Right lung (tissue), 5 donors: ENCODE results near the gene NBEA. TPM values are rescaled to one million over a fixed set of nuclear protein-coding genes. Genes with fewer than 3 reads are reported as not detected.

Source experiments
- DNase-seq, 2 donors: peaks; one replicate each; pipeline ENCODE4 v3.0.0-alpha.2; 2013
- polyA plus RNA-seq, 5 donors: library from polyadenylated mRNA; unstranded; fragments of 120-200 nt; gene quantifications; one replicate each; pipeline versions ENCODE4 v1.2.1 to v1.2.3, GENCODE V29; 2013; ENCODE audit warnings: inconsistent platforms in 1 of 5, low replicate concordance in 1 of 5; ENCODE audit not compliant: insufficient read length in 5 of 5, insufficient read depth in 1 of 5

Gene NBEA
- polyA plus RNA-seq, 5 donors: 7.7 to 13.5 (median 12.7) TPM

DNA sequence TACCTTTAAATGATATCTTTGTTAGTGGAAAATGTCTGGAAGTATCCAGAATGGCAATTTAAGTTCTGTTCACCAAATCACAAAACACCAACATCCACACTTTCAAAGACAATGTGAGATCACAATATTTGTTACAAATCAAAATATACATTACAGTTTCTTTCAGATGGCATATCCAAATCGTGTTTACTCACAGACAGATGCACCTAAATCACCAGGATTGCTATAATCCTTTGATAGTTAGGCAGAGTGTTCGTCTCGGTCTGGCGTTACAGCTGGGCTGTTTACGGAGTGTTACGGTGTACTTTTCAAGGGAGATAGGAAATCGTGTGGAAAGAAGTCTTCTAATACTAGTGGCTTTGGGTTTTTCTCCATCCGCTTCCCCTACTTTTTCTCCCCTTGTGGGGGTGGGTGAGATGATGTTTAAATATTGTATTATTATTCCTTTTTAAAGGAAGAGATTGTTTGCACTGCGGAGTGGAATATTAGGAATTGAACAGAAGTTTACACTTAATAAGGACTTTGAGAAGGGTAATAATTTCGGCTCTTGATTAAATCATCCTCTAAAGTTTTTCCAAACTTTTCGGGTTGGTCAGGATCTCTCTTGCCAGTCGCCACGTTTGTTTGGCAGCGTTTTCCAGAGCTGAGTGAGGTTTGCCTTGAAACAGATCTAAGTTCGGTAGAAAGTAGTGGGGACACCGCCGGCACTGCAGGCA lies 532.6 kb downstream of the NBEA start:
- DNase-seq: peak in 1 of 2 donors; percentile 23

GRCh38 chr13:35475212-35475959 lies 533.3 kb downstream of the NBEA start:
- peak in 1 of 2 donors; percentile 36 for DNase-seq

- DNase-seq: peak; percentile 49 to 60
These were observed 534.2 kb downstream of the NBEA start, which contains the start of gene MAB21L1 for GRCh38 chr13:35475960-35476943. Gene MAB21L1, minus strand, starts transcription at chr13:35476689. Its CDS starts 551 bp downstream, at chr13:35476138.

DNA sequence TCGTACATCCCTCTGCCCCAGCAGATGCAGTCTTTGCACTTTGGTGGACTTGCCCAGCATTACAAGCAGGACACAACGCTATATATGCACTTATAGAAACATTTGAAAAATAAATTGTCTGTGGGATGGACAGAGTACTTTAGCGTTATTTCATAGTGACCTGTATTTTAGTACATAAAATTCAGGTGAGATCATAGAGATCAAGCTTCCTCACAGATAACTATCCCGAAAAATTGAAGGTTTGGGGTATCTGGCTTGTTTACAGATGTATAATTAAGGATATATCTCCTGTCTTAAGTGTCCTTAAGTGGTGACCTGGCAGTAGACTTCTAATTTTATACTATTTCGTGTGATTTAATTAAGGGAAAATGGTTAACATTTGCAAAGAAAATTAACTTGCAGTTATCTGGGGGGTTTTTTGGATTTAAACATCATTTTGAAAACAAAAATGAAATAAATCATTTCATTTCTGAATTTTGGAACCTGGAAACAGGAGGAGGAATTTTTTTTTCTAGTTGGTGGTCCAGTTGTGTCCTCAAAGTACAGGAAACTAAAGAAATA lies 535.4 kb downstream of the NBEA start:
- no peak for DNase-seq

DNA sequence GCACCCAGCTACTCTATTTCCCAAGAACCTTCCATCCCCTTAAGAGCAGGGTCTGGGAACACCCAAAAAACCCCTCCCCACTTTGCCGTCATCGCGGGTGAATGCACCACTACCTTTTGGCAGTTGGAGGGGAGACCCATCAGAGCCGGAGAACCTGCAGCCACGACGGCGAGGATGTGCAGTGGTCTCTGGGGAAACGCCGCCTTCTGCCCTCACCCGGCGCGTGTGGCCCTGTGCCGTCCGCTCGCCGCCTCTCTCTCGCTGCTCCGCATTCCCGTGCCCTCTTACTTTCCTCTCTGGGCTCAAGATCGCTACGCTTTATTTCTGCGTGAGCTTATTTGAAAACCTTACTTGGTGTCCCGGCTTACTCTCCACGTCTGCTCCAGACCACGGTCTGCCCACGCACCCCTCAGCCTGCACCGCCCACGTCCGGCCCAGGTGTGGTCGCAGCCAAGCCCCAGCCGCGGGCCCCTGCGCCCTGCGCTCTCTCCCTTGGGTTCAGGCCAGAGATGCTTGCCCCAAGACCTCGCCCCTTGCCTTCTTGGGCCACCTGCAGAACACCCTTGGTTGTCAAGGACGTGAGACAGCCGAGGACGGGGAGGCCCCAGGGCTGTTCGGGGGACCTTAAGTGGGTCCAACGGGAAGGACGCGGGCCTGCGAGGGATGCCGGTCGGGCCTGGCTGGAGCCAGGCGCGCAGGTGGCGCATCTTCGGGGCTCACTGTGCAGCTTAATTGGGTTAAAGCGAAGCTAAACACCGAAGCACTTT lies 536.4 kb downstream of the NBEA start:
- no peak for DNase-seq

- DNase-seq: no peak
These were observed 537.0 kb downstream of the NBEA start for GRCh38 chr13:35479038-35479492.

GRCh38 chr13:35479706-35480105 lies 537.6 kb downstream of the NBEA start:
- DNase-seq: no peak

DNA sequence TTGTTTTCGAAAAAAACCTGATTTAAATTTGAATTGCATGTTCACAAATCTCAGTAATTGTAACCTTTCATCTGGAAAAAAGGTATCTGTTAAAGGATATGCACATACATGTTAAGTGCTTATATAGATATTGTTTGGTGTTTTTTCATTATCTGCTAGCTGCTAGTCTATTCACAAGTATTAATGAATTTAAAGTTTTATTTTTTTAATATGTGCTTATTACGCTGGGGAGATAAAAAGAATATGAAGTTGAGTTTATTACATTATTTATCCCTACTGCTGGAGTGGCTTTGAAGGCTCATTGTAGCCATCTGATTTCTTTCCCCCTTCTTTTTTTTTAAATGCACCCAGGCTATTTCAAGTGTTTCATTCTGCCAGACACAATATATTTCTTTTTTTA lies 538.3 kb downstream of the NBEA start:
- no peak for DNase-seq

GRCh38 chr13:35481777-35482176 lies 539.7 kb downstream of the NBEA start:
- DNase-seq: no peak

- no peak for DNase-seq
These were observed 540.5 kb downstream of the NBEA start for GRCh38 chr13:35482527-35482926.

DNA sequence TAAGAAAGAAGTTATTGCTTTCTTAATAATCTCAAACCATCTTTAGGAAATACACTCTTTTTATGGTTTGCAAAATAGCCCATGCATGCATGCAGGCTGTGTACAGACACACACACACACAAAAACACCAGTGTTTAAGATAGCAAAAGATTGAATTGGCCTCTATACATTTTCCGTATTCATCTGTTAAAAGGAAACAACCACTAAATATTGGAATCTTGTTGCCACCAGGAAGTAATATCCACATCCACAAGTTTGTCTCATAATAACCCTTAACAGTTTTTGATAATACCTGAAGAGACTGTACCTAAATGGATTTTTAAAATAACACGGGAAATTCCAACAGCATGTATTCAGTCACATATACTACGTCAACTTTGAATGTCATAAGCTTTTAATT lies 541.7 kb downstream of the NBEA start:
- DNase-seq: no peak

DNA sequence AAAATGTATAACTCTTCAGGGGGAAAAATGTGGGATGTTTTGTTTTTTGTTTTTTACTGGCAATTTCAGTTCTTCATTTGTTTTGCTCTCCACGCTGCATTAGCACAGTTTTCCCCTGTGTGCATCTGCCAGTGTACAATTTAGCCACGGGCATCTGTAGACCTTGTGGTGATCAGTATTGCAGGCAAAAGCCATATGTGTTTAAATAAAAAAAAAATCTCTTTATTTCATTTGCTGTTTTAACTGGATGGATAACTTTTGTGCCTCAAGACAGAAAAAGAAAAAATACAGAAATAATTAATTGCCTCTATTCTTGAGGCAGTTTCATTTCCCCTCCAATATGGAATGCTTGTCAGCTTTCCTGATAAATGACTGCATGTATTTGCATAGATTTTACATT lies 542.3 kb downstream of the NBEA start:
- no peak for DNase-seq

GRCh38 chr13:35485424-35485823 lies 543.4 kb downstream of the NBEA start:
- no peak for DNase-seq

DNA sequence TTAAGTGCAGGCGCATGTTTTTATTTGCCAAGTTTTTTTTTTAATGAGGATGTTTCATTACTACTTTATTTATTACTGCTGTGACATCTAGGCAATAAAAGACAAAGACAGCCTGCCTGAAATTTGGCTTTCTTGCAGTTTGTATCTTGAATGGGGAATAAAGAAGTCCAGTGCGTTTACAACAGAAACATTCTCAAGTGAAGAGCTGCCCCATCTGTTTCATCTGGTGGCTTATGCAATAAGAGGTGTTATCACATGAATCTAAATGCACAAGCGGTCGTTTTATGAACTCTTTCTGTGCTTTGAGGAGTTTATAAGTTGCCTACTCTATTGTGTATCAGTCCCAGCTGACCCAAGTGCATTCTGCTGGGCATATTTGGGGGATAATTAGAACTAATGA lies 547.0 kb downstream of the NBEA start:
- no peak for DNase-seq

GRCh38 chr13:35496006-35496405 lies 553.9 kb downstream of the NBEA start:
- no peak for DNase-seq

- no peak for DNase-seq
These were observed 554.8 kb downstream of the NBEA start for GRCh38 chr13:35496761-35497386.

GRCh38 chr13:35498231-35498630 lies 556.2 kb downstream of the NBEA start:
- DNase-seq: no peak

GRCh38 chr13:35499196-35499662 lies 557.2 kb downstream of the NBEA start:
- DNase-seq: peak in 1 of 2 donors; percentile 5

DNA sequence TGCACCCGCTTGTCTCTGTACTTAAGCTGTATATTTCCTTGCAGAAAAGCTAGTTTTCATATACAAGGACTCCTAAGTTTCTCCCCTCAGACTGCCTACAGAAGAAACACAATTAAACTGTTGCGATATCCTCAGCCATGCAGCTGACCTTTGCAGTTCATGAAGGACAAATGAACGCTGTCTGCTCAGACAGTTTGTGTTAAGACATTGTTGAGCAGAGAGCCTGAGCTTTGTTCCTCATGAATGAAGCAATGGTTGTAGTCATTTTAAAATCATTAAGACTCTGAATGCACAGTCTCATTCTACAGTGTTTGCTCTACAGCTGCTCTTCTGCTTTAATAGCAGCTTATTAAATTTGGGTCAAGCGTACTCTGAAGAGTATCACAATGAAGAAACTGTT lies 557.6 kb downstream of the NBEA start:
- DNase-seq: peak in 1 of 2 donors; percentile 21

GRCh38 chr13:35500144-35500543 lies 558.1 kb downstream of the NBEA start:
- DNase-seq: no peak
